Suprapubic skin (tissue), 4 donors: ENCODE data around the gene RAD23B.

Experiments
- CTCF ChIP-seq, 2 donors: fragments of 200-600 bp in 1 of 2; fragments of 450-650 bp in 1 of 2; sonication (generic) in 1 of 2; IDR thresholded peaks; one replicate each; pipeline ENCODE4 v1.5.1; 2016 to 2019; ENCODE audit warnings: antibody characterized with exemption in 2 of 2, mild to moderate bottlenecking in 1 of 2, moderate library complexity in 1 of 2
- EP300 ChIP-seq: sonication (generic); formaldehyde crosslinking; IDR thresholded peaks from one replicate; pipeline ENCODE4 v1.6.1; 2017; ENCODE audit warnings: antibody characterized with exemption
- POLR2A ChIP-seq, 2 donors: fragments of 450-650 bp; IDR thresholded peaks; one replicate each; pipeline ENCODE4 v1.6.1; 2017; ENCODE audit warnings: antibody characterized with exemption in 2 of 2, mild to moderate bottlenecking in 2 of 2, moderate library complexity in 2 of 2
- POLR2AphosphoS5 ChIP-seq, 3 donors: sonication (generic); formaldehyde crosslinking; IDR thresholded peaks; one replicate each; pipeline ENCODE4 v1.6.1; 2017; ENCODE audit warnings: antibody characterized with exemption in 3 of 3

- TF ChIP-seq POLR2AphosphoS5 (IDR thresholded peaks at IDR 0.05), result no peak
- TF ChIP-seq CTCF (IDR thresholded peaks at IDR 0.05), result no peak
- TF ChIP-seq POLR2A (IDR thresholded peaks at IDR 0.05), result no peak
- TF ChIP-seq EP300, result no peak
Observed at GRCh38 chr9:107268560-107268959, 14.5 kb upstream of the RAD23B start.
